Epithelial cell of proximal tubule (primary cell): Measurements from ENCODE around the gene EML1. TPM values are rescaled to one million over a fixed set of nuclear protein-coding genes. Genes with fewer than 3 reads are reported as not detected.

Source experiments
- DNase-seq: peaks from one replicate; pipeline ENCODE4 v3.0.0-alpha.2; 2011; ENCODE audit warnings: low read depth
- H3K4me3 ChIP-seq: 2 replicates; pipeline ENCODE4 v1.5.1; 2011; ENCODE audit warnings: low read depth, mild to moderate bottlenecking, low read length
- CTCF ChIP-seq: conservative IDR thresholded peaks from 2 replicates; pipeline ENCODE4 v1.5.1; 2012; ENCODE audit warnings: low read depth, mild to moderate bottlenecking, low read length
- total RNA-seq: library from RNA; depleted of rRNA; stranded (reverse); fragments of >200 nt; gene quantifications from 2 replicates; pipeline ENCODE4 v1.2.3, GENCODE V29; 2015

The EML1 gene
- total RNA-seq, 1 donor from 2014 or later = 25.1 TPM

GRCh38 chr14:99747582-99748330, 45.5 kb upstream of the EML1 start:
- DNase-seq = no peak
- H3K4me3 ChIP-seq = no peak overlapping the region
- TF ChIP-seq CTCF = no peak

- TF ChIP-seq CTCF = no peak
- no peak for DNase-seq
- H3K4me3 ChIP-seq = no peak overlapping the region
Observed at GRCh38 chr14:99748529-99748928, 44.7 kb upstream of the EML1 start.

- peak; percentile 40 for TF ChIP-seq CTCF
- no peak for DNase-seq
- no peak overlapping the region for H3K4me3 ChIP-seq
Observed at GRCh38 chr14:99749142-99749541, 44.1 kb upstream of the EML1 start.

- DNase-seq = no peak
- no peak overlapping the region for H3K4me3 ChIP-seq
- TF ChIP-seq CTCF = no peak
Observed at GRCh38 chr14:99749763-99750715, 43.2 kb upstream of the EML1 start.

GRCh38 chr14:99750746-99751450, 42.3 kb upstream of the EML1 start:
- DNase-seq = no peak
- no peak overlapping the region for H3K4me3 ChIP-seq
- TF ChIP-seq CTCF = no peak

GRCh38 chr14:99751539-99752485, 41.4 kb upstream of the EML1 start:
- TF ChIP-seq CTCF = no peak
- DNase-seq = no peak
- no peak overlapping the region for H3K4me3 ChIP-seq
